Effector CD4-positive, alpha-beta T cell (primary cell): ENCODE results near the gene CTIF.

Source experiments
- DNase-seq: peaks from one replicate; pipeline ENCODE4 v3.0.0-alpha.2; 2020

The CTIF gene

DNA sequence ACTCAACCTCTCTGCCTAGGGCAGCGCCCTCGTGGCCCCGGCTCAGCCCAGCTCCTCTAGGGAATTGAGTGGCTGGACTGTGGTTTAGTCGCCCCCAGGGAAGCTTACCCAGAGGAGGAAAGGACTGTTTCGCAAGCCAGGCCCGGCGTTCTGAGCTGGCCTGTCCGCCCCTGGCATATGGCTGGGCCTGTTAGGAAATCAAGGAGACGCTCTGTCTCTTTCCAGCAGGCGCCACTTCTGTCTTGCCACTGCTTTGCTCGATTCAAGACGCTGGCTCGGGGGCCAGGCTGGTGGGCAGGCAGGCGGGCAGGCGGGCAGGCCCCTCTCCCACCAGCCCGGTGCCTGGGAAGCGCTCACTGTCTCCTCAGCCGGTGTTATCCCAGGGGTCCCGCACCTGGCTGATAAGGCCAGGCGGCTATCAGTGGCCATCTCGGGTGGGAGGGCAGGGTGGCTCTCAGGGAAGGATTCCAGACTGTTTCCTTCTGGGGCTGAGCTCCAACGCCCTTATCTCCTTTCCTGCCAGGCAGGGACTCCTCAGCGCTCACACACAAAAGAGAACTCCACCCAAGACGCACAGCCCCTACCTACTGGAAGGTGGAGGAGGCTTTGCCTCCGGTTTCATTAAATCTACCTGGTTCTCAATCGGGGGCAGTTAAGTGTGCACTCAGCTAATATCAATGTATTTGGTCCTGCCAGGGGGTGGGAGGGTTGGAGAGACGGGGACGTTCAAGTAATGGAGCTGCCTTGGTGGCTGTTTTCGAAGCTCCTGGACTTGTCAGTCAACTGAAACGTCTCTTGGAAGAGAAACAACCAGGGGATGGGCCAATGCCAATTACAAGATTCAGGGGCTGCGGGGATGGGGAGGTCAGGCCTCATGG is 302.8 kb downstream of the CTIF start:
- no peak for DNase-seq

DNA sequence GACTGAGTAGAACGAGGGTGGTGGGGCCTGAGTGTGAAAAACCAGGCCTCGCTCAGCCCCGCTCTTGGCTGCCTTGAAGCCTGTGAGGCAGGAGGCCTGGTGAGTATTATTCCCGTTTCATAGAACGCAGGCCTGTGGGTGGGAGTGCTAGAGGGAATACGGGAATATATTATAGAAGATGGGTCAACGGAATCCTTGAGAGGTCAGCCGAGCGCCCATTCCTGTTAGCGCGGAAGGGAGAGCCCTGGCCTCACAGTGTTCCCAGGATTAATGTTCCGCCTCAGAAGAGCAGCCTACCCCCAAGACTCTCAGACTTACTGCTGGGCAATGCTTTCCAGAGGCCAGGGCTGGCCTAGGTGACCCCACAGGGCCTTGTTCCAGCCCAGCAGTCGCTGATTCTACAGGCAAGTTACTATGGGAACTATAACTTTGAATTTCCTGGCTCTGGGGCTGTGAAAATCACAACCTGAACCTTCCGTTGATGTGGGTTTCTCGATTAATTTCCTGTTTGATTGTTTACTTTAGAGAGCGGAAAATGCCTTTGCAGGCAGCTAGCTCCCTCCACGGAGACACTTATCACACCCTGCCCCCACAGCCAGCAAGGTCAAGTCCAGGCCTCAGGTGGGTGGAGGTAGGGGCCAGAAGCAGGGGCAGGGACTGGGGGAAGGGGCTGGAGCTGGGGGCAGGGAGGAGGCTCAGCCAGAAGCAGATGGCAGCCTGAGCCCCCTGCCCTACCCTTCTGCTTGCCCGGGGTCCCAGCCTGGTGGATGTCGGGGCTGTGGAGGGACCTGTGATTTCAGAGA is 303.6 kb downstream of the CTIF start:
- peak; percentile 27 for DNase-seq

DNA sequence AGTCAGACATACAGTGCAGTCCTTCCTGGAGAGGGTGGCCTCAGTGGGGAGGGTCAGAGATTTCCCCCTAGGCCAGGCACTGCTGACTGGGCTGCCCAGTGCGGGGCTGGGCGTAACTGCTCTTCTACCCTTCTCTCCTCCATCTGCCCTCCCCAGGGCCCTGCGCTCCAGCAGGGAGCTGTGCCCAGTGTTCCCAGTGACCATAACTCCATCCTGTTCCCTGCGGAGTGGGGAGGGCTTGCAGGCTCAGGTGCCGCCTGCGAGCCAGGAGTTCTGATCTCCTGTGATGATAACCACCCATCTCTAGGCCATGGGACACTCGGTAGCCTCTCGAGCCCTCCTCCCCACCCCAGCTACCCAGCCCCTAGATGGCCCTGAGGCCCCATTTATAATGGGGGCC is 304.3 kb downstream of the CTIF start:
- no peak for DNase-seq

GRCh38 chr18:48843596-48843995 is 304.8 kb downstream of the CTIF start:
- no peak for DNase-seq

GRCh38 chr18:48844271-48844670 is 305.4 kb downstream of the CTIF start:
- no peak for DNase-seq

DNA sequence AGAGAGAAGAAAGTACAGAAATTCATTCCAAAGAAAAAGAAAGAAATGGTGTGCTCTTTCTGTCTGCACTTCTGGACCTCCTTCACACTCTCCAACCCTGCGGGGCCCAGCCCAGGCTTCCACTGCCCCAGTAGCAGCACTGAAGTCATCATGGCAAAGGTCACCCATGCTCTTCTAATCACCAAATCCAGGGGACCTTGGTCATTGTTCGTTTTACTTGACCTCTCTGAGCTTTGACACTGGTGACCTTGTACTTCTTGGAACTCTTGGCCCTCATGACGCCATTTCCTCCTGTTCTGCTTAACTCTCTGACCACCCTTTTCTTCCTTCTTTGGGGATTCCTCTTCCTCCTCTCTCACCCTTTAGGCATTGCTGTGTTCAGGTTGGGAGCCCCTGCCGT is 306.3 kb downstream of the CTIF start:
- DNase-seq = no peak

DNA sequence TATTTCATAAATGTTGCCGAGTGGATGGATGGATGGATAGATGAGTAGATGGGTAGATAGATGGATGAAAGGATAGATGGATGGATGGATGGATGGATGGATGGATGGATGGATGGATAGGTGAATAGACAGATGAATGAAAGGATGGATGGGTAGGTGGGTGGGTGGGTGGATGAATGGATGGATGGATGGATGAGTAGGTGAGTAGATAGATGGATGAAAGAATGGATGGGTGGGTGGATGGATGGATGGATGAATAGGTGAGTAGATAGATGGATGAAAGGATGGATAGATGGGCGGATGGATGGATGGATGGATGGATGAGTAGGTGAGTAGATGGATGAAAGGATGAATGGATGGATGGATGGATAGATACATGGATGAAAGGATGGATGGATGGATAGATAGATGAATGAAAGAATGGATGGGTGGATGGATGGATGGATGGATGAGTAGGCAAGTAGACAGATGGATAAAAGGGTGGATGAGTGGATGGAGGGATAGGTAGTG is 307.6 kb downstream of the CTIF start:
- DNase-seq = no peak

GRCh38 chr18:48847807-48848486 is 309.1 kb downstream of the CTIF start:
- no peak for DNase-seq

DNA sequence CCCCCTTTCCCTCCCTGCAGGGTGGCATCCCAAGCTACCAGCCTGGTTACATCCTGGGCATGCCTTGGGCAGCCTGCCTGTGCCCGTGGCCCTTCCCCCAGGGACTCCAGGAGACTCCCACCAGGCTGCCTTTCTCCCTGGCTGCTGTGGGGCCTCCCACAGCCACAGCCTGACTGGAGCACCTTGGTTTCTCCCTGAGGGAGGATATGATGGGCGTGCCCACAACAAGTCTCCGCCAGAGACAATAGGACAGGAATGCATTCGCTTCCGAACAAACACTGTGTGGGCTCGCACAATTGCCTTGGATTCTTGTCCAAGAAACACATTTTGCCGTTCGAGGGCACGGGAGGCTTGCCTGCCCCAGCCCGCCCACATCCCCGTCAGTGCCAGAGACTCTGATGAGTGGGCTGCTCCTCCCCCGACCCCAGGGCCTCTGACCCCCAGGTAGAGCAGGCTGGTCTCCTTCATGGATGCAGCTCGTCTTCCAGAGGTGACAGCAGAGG is 309.9 kb downstream of the CTIF start:
- DNase-seq = no peak

DNA sequence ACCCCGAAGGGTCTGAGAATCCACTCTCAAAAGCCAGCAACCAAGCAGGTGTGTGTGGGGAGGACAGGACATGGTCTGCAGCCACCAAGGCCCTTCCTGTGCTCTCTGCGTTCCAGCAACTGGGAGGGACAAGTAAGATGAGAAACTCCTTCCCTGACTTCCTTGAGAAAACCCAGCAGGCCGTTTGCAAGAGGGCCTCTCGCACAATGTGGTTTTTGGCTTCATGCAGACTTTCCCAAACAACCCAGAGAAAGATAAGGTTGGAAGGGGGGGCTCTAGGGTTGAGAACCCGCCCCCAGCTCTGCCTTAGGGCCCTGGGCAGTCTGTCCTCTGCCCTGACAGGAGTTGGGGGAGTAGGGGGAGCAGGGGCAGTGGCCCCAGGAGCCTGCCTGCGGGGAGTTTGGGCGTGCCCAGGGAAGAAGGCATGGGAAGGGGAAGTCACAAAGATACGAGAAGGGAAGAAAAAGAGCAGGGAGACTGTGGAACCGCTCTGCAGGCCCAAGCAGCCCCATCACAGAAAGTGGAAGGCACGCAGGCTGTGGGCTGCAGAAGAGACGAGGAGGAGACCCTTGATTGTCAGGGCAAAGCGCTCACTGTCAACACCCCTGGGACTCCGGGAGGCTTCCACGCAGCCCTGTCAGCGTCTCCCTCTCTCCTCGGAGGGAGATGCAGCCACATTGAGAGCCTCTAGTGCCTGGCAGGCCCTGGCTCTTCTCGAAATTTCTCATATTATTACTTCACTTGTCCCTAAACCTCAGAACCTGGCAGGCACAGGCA is 312.2 kb downstream of the CTIF start:
- DNase-seq = no peak

DNA sequence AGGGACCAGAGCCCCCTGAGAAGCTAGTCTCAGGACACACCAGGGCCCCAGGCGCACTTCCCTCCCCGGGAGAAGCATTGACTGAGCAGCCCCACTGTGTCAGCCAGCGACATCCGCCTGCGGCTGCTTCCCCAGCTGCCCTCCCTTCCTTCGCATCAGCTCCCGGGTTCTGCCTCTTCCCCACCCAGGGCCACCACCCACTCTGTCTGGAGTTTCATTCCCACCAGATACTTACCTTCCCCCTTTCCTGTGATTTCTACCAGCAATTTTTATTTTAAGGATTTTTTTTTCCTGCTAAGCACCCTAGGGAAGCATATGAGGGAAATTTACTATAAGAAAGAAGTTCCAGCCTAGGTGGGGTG is 312.7 kb downstream of the CTIF start:
- no peak for DNase-seq

DNA sequence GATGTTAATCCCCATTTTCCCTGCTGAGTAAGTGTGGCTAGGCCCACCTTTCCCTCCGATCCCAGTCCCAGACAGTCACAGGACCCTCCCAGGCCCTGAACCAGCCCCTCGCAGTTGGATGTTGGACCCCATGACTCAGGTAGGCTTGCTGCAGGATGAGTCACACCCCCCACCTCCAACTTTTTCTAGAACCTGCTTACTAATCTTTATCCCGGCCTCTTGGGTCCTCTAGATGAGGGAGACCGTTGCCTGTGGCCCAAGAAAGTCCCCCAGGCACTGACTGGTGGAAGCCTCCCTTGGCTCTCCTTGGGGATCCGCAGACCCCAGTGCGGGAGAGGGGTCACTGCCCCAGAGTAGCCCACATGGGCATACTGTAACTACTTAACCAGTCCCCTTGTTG is 313.5 kb downstream of the CTIF start:
- DNase-seq = no peak

GRCh38 chr18:48852794-48853193 is 314.0 kb downstream of the CTIF start:
- DNase-seq = no peak

GRCh38 chr18:48853588-48853987 is 314.8 kb downstream of the CTIF start:
- DNase-seq = no peak

GRCh38 chr18:48854780-48855179 is 315.9 kb downstream of the CTIF start:
- no peak for DNase-seq

GRCh38 chr18:48855422-48856377 is 316.9 kb downstream of the CTIF start:
- DNase-seq = no peak

GRCh38 chr18:48857023-48857694 is 318.3 kb downstream of the CTIF start:
- DNase-seq = no peak

GRCh38 chr18:48858676-48859075 is 319.8 kb downstream of the CTIF start:
- no peak for DNase-seq

DNA sequence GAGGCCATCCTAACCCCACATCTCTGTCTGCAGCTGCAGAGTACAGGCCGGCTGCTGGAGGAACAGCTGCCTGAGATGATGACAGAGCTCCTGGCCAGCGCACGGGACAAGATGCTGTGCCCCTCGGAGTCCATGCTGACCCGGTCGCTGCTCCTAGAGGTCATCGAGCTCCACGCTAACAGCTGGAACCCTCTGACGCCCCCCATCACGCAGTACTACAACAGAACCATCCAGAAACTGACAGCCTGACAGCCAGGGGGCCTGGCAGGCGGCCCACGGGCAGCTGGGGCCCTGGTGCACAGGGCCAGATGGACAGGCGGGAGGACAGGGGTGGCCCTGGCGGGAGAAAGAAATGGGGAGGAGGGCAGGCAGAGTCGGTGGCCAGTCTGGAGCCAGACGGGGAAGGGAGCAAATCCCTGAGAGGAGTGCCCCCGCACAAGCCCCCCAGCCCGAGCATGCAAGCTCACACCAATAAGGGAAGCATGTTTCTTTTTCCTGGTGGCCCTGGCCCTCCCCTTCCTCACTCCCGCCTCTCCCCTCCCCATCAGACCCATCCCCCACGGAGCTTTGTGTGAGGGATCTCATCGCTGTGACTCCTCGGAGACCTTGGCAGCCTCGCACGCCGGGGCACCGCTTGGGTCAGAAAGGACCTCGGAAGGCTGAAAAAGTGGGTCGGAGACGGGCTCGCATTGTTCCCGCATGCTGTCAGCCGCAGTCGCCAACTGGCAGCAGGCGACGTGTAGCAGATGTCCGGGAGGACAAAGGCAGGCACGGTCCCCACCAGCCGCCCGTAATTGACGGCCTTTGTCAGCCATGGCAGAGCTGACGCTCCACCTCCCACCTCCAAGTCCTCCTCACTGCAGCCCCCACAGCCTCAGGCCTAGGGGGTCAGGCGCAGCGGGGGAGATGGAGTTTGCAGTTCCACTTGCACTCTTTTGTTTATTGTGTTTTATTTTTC is 320.8 kb downstream of the CTIF start:
- DNase-seq = no peak
